ENCODE results near the gene ARMH4. TPM values are rescaled to one million over a fixed set of nuclear protein-coding genes. Genes with fewer than 3 reads are reported as not detected.

ARMH4 gene
- total RNA-seq, 1 experiment from 2014 or later, result not detected

DNA sequence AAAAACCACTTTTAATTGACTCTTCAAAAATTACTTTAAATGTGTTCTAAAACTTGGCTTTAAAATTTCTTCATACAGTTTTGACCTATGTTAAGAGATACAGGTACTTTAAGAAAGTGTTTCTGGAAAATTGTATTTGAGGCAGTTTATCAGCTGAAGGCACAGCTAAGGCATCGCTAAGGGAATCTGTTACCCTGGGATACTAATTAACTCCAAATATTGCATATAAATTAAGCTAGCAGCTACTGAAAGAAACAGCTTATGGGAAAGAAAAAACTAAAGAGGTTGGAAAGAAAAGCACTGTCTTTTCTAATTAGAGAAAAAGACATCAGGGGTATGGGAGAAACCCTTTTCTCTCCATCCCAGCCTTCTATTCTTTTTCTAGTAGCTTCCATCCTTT lies 152.0 kb downstream of the ARMH4 start:
- Mint-ChIP-seq H3K27ac (ENCODE audit: unreplicated experiment) (no peak overlapping the region), H3K4me3 (ENCODE audit: low read depth, unreplicated experiment) (no peak overlapping the region), H3K27me3 (ENCODE audit: unreplicated experiment) (peaks cover 60% of the 10 kb centered on the region), H3K9me3 (ENCODE audit: low read depth, unreplicated experiment) (no peaks in the 10 kb centered on the region), H3K36me3 (ENCODE audit: insufficient read depth, unreplicated experiment) (no peaks in the 10 kb centered on the region), H3K4me1 (ENCODE audit: low read depth, unreplicated experiment) (no peaks in the 10 kb centered on the region)
- intact Hi-C loops (cut with micrococcal nuclease; ENCODE audit: unreplicated experiment), result no loop called here
- DNase-seq, result no peak
- no TSS peak for BruUV-seq (replicated peaks)
- CTCF ChIA-PET, result interaction anchor here (0.5 to 0.6 kb wide), 2 partner anchors 37 to 95 kb away, joined by 3 to 4 read pairs; no protein-coding TSS in a partner anchor
- TF ChIP-seq, protein P1, sequence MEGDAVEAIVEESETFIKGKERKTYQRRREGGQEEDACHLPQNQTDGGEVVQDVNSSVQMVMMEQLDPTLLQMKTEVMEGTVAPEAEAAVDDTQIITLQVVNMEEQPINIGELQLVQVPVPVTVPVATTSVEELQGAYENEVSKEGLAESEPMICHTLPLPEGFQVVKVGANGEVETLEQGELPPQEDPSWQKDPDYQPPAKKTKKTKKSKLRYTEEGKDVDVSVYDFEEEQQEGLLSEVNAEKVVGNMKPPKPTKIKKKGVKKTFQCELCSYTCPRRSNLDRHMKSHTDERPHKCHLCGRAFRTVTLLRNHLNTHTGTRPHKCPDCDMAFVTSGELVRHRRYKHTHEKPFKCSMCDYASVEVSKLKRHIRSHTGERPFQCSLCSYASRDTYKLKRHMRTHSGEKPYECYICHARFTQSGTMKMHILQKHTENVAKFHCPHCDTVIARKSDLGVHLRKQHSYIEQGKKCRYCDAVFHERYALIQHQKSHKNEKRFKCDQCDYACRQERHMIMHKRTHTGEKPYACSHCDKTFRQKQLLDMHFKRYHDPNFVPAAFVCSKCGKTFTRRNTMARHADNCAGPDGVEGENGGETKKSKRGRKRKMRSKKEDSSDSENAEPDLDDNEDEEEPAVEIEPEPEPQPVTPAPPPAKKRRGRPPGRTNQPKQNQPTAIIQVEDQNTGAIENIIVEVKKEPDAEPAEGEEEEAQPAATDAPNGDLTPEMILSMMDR (IDR thresholded peaks at IDR 0.05; ENCODE audit: unreplicated experiment), result no peak

DNA sequence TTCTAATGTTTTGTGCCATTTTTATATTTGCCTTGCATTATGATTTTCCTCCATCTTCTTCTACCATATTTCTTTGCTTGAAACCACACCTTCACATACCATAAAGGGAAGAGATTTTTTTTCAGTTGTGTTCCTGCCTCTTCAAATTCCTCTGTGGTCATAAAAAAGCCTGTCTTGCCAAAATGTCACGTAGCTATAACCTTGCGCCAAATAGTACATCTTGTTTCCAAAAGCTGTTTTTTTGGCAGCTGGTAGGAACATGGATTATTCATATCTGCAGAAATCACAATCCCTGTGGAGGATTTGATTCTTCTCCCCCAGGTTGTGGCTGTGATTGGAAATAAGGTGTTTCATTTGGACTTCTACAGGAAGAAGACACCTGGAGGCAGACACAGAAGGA lies 152.5 kb downstream of the ARMH4 start:
- H3K4me3 Mint-ChIP-seq (ENCODE audit: low read depth, unreplicated experiment), result no peak overlapping the region
- CTCF ChIA-PET, result no interaction called here
- TF ChIP-seq, protein P1 (IDR thresholded peaks at IDR 0.05; ENCODE audit: unreplicated experiment), result no peak
- no TSS peak for BruUV-seq (replicated peaks)
- no peaks in the 10 kb centered on the region for H3K4me1 Mint-ChIP-seq (ENCODE audit: low read depth, unreplicated experiment)
- no peaks in the 10 kb centered on the region for H3K36me3 Mint-ChIP-seq (ENCODE audit: insufficient read depth, unreplicated experiment)
- no peaks in the 10 kb centered on the region for H3K9me3 Mint-ChIP-seq (ENCODE audit: low read depth, unreplicated experiment)
- H3K27me3 Mint-ChIP-seq (ENCODE audit: unreplicated experiment), result peaks cover 60% of the 10 kb centered on the region
- DNase-seq, result no peak
- intact Hi-C loops (cut with micrococcal nuclease; ENCODE audit: unreplicated experiment), result no loop called here
- H3K27ac Mint-ChIP-seq (ENCODE audit: unreplicated experiment), result no peak overlapping the region

DNA sequence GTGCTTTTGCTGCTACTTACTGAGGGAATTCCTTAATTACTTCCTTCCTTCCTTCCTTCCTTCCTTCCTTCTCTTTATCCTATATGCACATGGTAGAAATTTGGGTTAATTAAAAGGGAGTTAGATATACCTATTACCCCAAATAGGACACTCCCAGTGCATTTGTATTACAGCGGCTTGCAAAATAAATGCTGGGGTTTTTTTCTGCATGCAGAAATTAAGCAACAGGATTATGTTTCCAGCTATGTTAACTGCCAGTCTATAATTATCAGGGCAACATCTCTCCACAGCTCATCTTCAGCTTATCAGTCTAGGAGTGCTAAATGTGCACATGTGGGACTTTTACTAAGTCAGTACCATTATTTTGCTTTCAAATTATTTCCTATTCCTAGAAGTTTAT lies 153.2 kb downstream of the ARMH4 start:
- no peak for DNase-seq
- peaks cover 61% of the 10 kb centered on the region for H3K27me3 Mint-ChIP-seq (ENCODE audit: unreplicated experiment)
- no peak overlapping the region for H3K27ac Mint-ChIP-seq (ENCODE audit: unreplicated experiment)
- H3K4me1 Mint-ChIP-seq (ENCODE audit: low read depth, unreplicated experiment), result no peaks in the 10 kb centered on the region
- H3K9me3 Mint-ChIP-seq (ENCODE audit: low read depth, unreplicated experiment), result no peaks in the 10 kb centered on the region
- TF ChIP-seq, protein P1 (IDR thresholded peaks at IDR 0.05; ENCODE audit: unreplicated experiment), result no peak
- intact Hi-C loops (cut with micrococcal nuclease; ENCODE audit: unreplicated experiment), result no loop called here
- no TSS peak for BruUV-seq (replicated peaks)
- H3K4me3 Mint-ChIP-seq (ENCODE audit: low read depth, unreplicated experiment), result no peak overlapping the region
- CTCF ChIA-PET, result interaction anchor here (0.9 kb wide), 1 partner anchor 12 kb away, joined by 3 read pairs; no protein-coding TSS in a partner anchor
- H3K36me3 Mint-ChIP-seq (ENCODE audit: insufficient read depth, unreplicated experiment), result no peaks in the 10 kb centered on the region

DNA sequence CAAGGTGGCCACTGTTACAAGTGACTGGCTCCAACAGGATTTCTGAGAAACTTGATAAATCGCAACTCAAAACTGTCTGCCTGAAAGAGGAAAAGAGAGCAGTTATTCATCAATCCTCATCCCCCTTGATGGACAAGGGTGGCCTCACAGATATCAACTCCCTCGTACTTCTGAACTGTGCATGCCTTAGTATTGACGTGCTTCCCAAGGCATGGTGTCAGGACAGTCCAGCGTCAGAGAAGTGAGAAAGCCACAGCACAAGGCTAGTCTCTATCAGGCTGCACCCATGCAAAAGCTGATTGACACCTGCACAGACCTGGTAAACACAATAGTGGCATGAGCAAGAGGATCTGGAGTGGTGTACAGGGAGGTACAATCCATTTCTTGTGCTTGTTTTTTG lies 160.7 kb downstream of the ARMH4 start:
- Mint-ChIP-seq H3K27me3 (ENCODE audit: unreplicated experiment) (peaks cover 29% of the 10 kb centered on the region), H3K4me3 (ENCODE audit: low read depth, unreplicated experiment) (no peak overlapping the region), H3K36me3 (ENCODE audit: insufficient read depth, unreplicated experiment) (no peaks in the 10 kb centered on the region), H3K4me1 (ENCODE audit: low read depth, unreplicated experiment) (no peaks in the 10 kb centered on the region), H3K9me3 (ENCODE audit: low read depth, unreplicated experiment) (no peaks in the 10 kb centered on the region), H3K27ac (ENCODE audit: unreplicated experiment) (no peak overlapping the region)
- intact Hi-C loops (cut with micrococcal nuclease; ENCODE audit: unreplicated experiment), result no loop called here
- CTCF ChIA-PET, result no interaction called here
- BruUV-seq (replicated peaks), result no TSS peak
- TF ChIP-seq, protein P1 (IDR thresholded peaks at IDR 0.05; ENCODE audit: unreplicated experiment), result no peak
- no peak for DNase-seq
